Measurements from ENCODE around the gene VAPB.
"Not testable (repeated sequence)": the region's sequence is repeated elsewhere in the genome, so short reads cannot be mapped to it uniquely, and the experiment has no call there.

Gene VAPB

GRCh38 chr20:58416835-58417234 is 27.8 kb downstream of the VAPB start:
- TF ChIP-seq FOXP2 (optimal IDR thresholded peaks at IDR 0.05; ENCODE audit: control extremely low read depth, extremely low read length, insufficient read depth) (no peak), EZH2 (IDR thresholded peaks at IDR 0.05) (no peak), POLR2AphosphoS5 (IDR thresholded peaks at IDR 0.05; ENCODE audit: borderline replicate concordance, low read depth, low read length) (no peak)
- H3K4me3 ChIP-seq = no peak overlapping the region
- DNase-seq (ENCODE audit: low read depth, low spot score) = no peak
- no peaks in the 10 kb centered on the region for H3K9me3 ChIP-seq (ENCODE audit: low read depth, low read length)
- H3K36me3 ChIP-seq (ENCODE audit: insufficient read depth, low read length) = peaks cover 37% of the 10 kb centered on the region
- no peak overlapping the region for H3K9ac ChIP-seq (ENCODE audit: insufficient read length)
- H3K27ac ChIP-seq = no peak overlapping the region

- Histone ChIP-seq H3K9me3 (ENCODE audit: low read depth, low read length) (no peaks in the 10 kb centered on the region), H3K27ac (no peak overlapping the region), H3K36me3 (ENCODE audit: insufficient read depth, low read length) (peaks cover 41% of the 10 kb centered on the region), H3K9ac (ENCODE audit: insufficient read length) (no peak overlapping the region), H3K4me3 (no peak overlapping the region)
- no peak for TF ChIP-seq FOXP2 (optimal IDR thresholded peaks at IDR 0.05; ENCODE audit: control extremely low read depth, extremely low read length, insufficient read depth)
- no peak for TF ChIP-seq POLR2AphosphoS5 (IDR thresholded peaks at IDR 0.05; ENCODE audit: borderline replicate concordance, low read depth, low read length)
- no peak for TF ChIP-seq EZH2 (IDR thresholded peaks at IDR 0.05)
- no peak for DNase-seq (ENCODE audit: low read depth, low spot score)
Measured at GRCh38 chr20:58417438-58417837, 28.4 kb downstream of the VAPB start.

GRCh38 chr20:58418949-58419748 is 30.1 kb downstream of the VAPB start:
- DNase-seq (ENCODE audit: low read depth, low spot score) = no peak
- Histone ChIP-seq H3K9me3 (ENCODE audit: low read depth, low read length) (no peaks in the 10 kb centered on the region), H3K27ac (no peak overlapping the region), H3K9ac (ENCODE audit: insufficient read length) (no peak overlapping the region), H3K4me3 (no peak overlapping the region), H3K36me3 (ENCODE audit: insufficient read depth, low read length) (peaks cover 53% of the 10 kb centered on the region)
- TF ChIP-seq EZH2 (IDR thresholded peaks at IDR 0.05) (no peak), POLR2AphosphoS5 (IDR thresholded peaks at IDR 0.05; ENCODE audit: borderline replicate concordance, low read depth, low read length) (no peak), FOXP2 (optimal IDR thresholded peaks at IDR 0.05; ENCODE audit: control extremely low read depth, extremely low read length, insufficient read depth) (no peak)

- Histone ChIP-seq H3K9me3 (ENCODE audit: low read depth, low read length) (no peaks in the 10 kb centered on the region), H3K27ac (no peak overlapping the region), H3K9ac (ENCODE audit: insufficient read length) (no peak overlapping the region), H3K4me3 (no peak overlapping the region), H3K36me3 (ENCODE audit: insufficient read depth, low read length) (peaks cover 64% of the 10 kb centered on the region)
- DNase-seq (ENCODE audit: low read depth, low spot score) = no peak
- no peak for TF ChIP-seq POLR2AphosphoS5 (IDR thresholded peaks at IDR 0.05; ENCODE audit: borderline replicate concordance, low read depth, low read length)
- TF ChIP-seq EZH2 (IDR thresholded peaks at IDR 0.05) = no peak
- TF ChIP-seq FOXP2 (optimal IDR thresholded peaks at IDR 0.05; ENCODE audit: control extremely low read depth, extremely low read length, insufficient read depth) = no peak
Measured at GRCh38 chr20:58420798-58421496, 31.9 kb downstream of the VAPB start.

GRCh38 chr20:58421497-58421850 is 32.4 kb downstream of the VAPB start:
- no peak for DNase-seq (ENCODE audit: low read depth, low spot score)
- Histone ChIP-seq H3K36me3 (ENCODE audit: insufficient read depth, low read length) (peaks cover 69% of the 10 kb centered on the region), H3K9me3 (ENCODE audit: low read depth, low read length) (no peaks in the 10 kb centered on the region), H3K27ac (no peak overlapping the region), H3K9ac (ENCODE audit: insufficient read length) (no peak overlapping the region), H3K4me3 (no peak overlapping the region)
- TF ChIP-seq FOXP2 (optimal IDR thresholded peaks at IDR 0.05; ENCODE audit: control extremely low read depth, extremely low read length, insufficient read depth) (no peak), EZH2 (IDR thresholded peaks at IDR 0.05) (no peak), POLR2AphosphoS5 (IDR thresholded peaks at IDR 0.05; ENCODE audit: borderline replicate concordance, low read depth, low read length) (no peak)

- Histone ChIP-seq H3K9ac (ENCODE audit: insufficient read length) (no peak overlapping the region), H3K4me3 (no peak overlapping the region), H3K36me3 (ENCODE audit: insufficient read depth, low read length) (peaks cover 79% of the 10 kb centered on the region), H3K9me3 (ENCODE audit: low read depth, low read length) (no peaks in the 10 kb centered on the region), H3K27ac (no peak overlapping the region)
- no peak for TF ChIP-seq POLR2AphosphoS5 (IDR thresholded peaks at IDR 0.05; ENCODE audit: borderline replicate concordance, low read depth, low read length)
- DNase-seq (ENCODE audit: low read depth, low spot score) = no peak
Measured at GRCh38 chr20:58424218-58424969, 35.4 kb downstream of the VAPB start.

GRCh38 chr20:58427571-58427970 is 38.5 kb downstream of the VAPB start:
- not testable (repeated sequence) for H3K9ac ChIP-seq (ENCODE audit: insufficient read length)

GRCh38 chr20:58428364-58428763 is 39.3 kb downstream of the VAPB start:
- DNase-seq (ENCODE audit: low read depth, low spot score) = no peak
- H3K27ac ChIP-seq = no peak overlapping the region
- TF ChIP-seq EZH2 (IDR thresholded peaks at IDR 0.05) = no peak
- TF ChIP-seq POLR2AphosphoS5 (IDR thresholded peaks at IDR 0.05; ENCODE audit: borderline replicate concordance, low read depth, low read length) = no peak
- no peak for TF ChIP-seq FOXP2 (optimal IDR thresholded peaks at IDR 0.05; ENCODE audit: control extremely low read depth, extremely low read length, insufficient read depth)
- peaks cover 71% of the 10 kb centered on the region for H3K36me3 ChIP-seq (ENCODE audit: insufficient read depth, low read length)
- no peak overlapping the region for H3K9ac ChIP-seq (ENCODE audit: insufficient read length)
- no peak overlapping the region for H3K4me3 ChIP-seq
- no peaks in the 10 kb centered on the region for H3K9me3 ChIP-seq (ENCODE audit: low read depth, low read length)

More at GRCh38 chr20:58427571-58427970, 38.5 kb downstream of the VAPB start:
- H3K9me3 ChIP-seq (ENCODE audit: low read depth, low read length); H3K27ac ChIP-seq; DNase-seq (ENCODE audit: low read depth, low spot score); H3K4me3 ChIP-seq: not testable (repeated sequence)
- H3K36me3 ChIP-seq (ENCODE audit: insufficient read depth, low read length) = peaks cover 72% of the 10 kb centered on the region

Data from SK-N-MC (cell line).